Colonic mucosa (tissue), 4 donors: ENCODE data around the gene FGGY. TPM values are rescaled to one million over a fixed set of nuclear protein-coding genes. Genes with fewer than 3 reads are reported as not detected.

Source experiments
- DNase-seq: peaks from one replicate; pipeline ENCODE4 v3.0.0-alpha.2; 2020
- H3K27ac ChIP-seq: fragments of 200-600 bp; one replicate; pipeline ENCODE4 v1.8.0; 2021
- H3K27me3 ChIP-seq: fragments of 200-600 bp; one replicate; pipeline ENCODE4 v1.8.0; 2021
- H3K36me3 ChIP-seq: fragments of 200-600 bp; one replicate; pipeline ENCODE4 v1.8.0; 2021
- H3K4me1 ChIP-seq: fragments of 200-600 bp; one replicate; pipeline ENCODE4 v1.8.0; 2021; ENCODE audit warnings: mild to moderate bottlenecking
- H3K4me3 ChIP-seq: fragments of 200-600 bp; one replicate; pipeline ENCODE4 v1.8.0; 2021
- H3K9ac ChIP-seq, 2 donors: one replicate each; pipeline ENCODE4 v1.7.0; 2013; ENCODE audit warnings: control low read depth in 2 of 2, low read depth in 2 of 2, low read length in 2 of 2
- H3K9me3 ChIP-seq: fragments of 200-600 bp; one replicate; pipeline ENCODE4 v1.8.0; 2021
- intact Hi-C: fragments of 100-400 bp; cut with DNase I; formaldehyde crosslinking; loops from one replicate; pipeline ENCODE4 v1.14.1; 2022
- total RNA-seq, 2 donors: library from RNA; stranded (reverse); fragmentation: NEBNext Ultra II Directional in 1 of 2; extraction: Animal tissue kit (Norgen Biotek cat#: 25700) in 1 of 2; gene quantifications; one replicate each; pipeline ENCODE4 v1.2.1, GENCODE V29; 2021
- TF ChIP-seq, protein P1 (sequence below): fragments of 200-600 bp; IDR thresholded peaks from one replicate; pipeline ENCODE4 v1.8.0; 2022; ENCODE audit warnings: antibody characterized with exemption, mild to moderate bottlenecking
- donor health status: healthy.
- donor health status: DM: no; HTN: no; CAD: no.
- donor health status: DM: no; HTN: no; CAD: no.

Gene FGGY
- total RNA-seq, 2 donors from 2014 or later = 12.5 to 19.5 TPM

DNA sequence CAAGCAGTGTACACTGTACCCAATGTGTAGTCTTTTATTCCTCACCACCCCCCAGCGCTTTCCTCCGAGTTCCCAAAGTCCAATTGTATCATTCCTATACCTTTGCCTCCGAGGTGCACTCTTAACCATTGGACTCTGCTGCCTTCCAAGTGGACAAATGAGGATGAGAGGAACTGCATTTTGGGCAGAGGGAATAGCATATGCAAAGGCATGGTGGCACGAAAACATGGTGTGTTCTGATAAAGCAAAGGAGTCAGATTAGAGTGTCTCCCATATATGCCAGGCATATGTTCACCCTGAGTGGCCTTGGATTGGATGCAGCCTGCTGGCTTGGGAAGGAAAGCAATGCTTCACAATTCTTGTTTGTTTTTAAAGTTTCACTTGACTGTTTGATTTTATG is 25.5 kb downstream of the FGGY start:
- H3K27ac ChIP-seq = no peak overlapping the region
- H3K9ac ChIP-seq = no peak overlapping the region
- intact Hi-C loops = no loop called here
- H3K9me3 ChIP-seq = no peaks in the 10 kb centered on the region
- H3K4me1 ChIP-seq = no peaks in the 10 kb centered on the region
- H3K27me3 ChIP-seq = no peaks in the 10 kb centered on the region
- TF ChIP-seq, protein P1, sequence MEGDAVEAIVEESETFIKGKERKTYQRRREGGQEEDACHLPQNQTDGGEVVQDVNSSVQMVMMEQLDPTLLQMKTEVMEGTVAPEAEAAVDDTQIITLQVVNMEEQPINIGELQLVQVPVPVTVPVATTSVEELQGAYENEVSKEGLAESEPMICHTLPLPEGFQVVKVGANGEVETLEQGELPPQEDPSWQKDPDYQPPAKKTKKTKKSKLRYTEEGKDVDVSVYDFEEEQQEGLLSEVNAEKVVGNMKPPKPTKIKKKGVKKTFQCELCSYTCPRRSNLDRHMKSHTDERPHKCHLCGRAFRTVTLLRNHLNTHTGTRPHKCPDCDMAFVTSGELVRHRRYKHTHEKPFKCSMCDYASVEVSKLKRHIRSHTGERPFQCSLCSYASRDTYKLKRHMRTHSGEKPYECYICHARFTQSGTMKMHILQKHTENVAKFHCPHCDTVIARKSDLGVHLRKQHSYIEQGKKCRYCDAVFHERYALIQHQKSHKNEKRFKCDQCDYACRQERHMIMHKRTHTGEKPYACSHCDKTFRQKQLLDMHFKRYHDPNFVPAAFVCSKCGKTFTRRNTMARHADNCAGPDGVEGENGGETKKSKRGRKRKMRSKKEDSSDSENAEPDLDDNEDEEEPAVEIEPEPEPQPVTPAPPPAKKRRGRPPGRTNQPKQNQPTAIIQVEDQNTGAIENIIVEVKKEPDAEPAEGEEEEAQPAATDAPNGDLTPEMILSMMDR = no peak
- DNase-seq = no peak
- no peaks in the 10 kb centered on the region for H3K36me3 ChIP-seq
- no peak overlapping the region for H3K4me3 ChIP-seq

DNA sequence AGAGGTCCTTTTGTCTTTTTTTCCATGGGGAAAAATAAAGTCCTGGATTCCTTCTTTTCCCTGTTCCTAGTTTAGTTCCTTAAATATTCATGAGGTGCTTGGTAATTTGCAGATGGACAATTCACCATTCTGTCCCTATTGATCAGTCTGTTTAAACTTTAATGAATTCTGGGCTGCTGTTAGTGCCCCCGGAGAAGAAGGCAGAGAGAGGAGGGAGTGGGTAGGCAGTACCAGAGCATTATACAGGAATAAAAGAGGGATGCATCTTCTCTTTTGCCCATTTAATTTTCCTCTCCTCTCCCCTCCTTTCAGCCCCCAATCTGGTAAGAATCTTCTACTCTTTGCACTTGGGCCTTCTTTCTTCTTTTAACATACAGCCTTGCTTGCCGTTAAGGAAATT is 25.9 kb downstream of the FGGY start:
- Histone ChIP-seq H3K4me3 (no peak overlapping the region), H3K27me3 (no peaks in the 10 kb centered on the region), H3K4me1 (no peaks in the 10 kb centered on the region), H3K36me3 (no peaks in the 10 kb centered on the region), H3K9ac (no peak overlapping the region), H3K9me3 (no peaks in the 10 kb centered on the region), H3K27ac (no peak overlapping the region)
- no peak for DNase-seq
- TF ChIP-seq, protein P1 = no peak
- intact Hi-C loops = no loop called here

DNA sequence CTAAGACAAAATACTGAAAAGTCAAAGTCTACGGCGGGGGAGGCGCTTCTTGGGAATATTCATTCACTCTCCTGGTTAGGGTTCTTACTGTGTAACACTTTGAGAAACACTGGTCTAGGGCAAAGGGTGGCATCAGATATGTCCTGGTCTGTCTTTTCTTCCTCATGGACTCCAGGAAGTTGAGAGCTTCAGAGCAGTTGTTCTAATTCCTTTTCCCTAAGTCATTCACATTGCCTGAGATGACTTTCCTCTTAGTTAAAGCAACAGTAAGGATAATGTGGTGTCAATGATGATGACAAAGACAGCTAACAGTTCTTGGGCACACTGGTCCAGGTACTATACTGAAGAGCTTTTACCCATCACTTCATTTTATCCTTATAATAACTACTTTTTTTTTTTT is 27.0 kb downstream of the FGGY start:
- Histone ChIP-seq H3K4me3 (no peak overlapping the region), H3K9ac (no peak overlapping the region), H3K27ac (no peak overlapping the region), H3K4me1 (no peaks in the 10 kb centered on the region), H3K27me3 (no peaks in the 10 kb centered on the region), H3K36me3 (no peaks in the 10 kb centered on the region), H3K9me3 (no peaks in the 10 kb centered on the region)
- TF ChIP-seq, protein P1 = no peak
- DNase-seq = no peak
- intact Hi-C loops = no loop called here

DNA sequence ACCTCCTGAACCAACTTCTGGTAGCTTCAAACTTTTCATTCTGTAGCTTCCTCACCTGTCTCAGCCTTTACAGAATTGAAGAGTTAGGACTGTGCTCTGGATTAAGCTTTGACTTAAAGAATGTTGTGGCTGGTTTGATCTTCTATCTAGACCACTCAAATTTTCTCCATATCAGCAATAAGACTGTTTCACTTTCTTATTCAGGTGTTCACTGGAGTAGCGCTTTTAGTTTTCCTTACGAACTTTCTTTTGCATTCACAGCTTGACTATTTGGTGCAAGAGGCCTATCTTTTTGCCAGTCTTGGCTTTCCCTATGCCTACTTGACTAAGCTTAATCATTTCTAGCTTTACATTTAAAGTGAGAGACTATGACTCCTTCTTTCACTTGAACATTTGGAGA is 31.5 kb downstream of the FGGY start:
- intact Hi-C loops = no loop called here

DNA sequence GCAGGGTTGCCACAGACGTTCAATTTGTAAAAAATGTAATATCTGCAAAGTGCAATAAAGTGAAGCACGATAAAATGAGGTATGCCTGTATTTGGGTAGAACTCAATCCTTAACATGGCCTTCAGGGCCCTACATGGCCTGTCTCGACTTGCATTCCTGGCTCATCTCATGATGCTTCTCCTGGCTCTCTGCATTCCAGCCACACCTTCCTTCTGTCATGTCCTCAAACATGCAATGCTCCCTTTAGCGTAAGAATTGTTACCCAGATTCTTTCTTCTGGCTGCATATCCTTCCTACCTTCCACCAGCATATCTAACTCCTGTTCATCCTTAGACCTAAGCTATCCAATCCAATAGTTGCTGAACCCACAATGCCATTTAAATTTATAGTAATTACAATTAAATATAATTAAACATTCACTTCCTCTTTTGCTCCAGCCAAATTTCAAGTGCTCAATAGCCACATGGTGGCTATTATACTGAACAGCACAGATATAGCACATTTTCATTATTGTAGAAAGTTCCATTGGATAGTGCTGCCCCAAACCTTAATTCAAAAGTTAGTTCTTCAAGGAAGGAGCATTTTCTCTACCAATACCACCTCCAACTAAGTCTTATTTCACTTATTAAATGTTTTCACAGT is 32.6 kb downstream of the FGGY start:
- Histone ChIP-seq H3K27me3 (no peaks in the 10 kb centered on the region), H3K36me3 (no peaks in the 10 kb centered on the region), H3K4me3 (no peak overlapping the region), H3K9ac (no peak overlapping the region), H3K27ac (no peak overlapping the region), H3K4me1 (no peaks in the 10 kb centered on the region), H3K9me3 (no peaks in the 10 kb centered on the region)
- TF ChIP-seq, protein P1 = no peak
- intact Hi-C loops = no loop called here
- no peak for DNase-seq

More for the DNA sequence above, 31.5 kb downstream of the FGGY start:
- TF ChIP-seq, protein P1 = no peak
- no peak for DNase-seq
- H3K9me3 ChIP-seq = no peaks in the 10 kb centered on the region
- H3K4me1 ChIP-seq = no peaks in the 10 kb centered on the region
- no peak overlapping the region for H3K9ac ChIP-seq
- no peaks in the 10 kb centered on the region for H3K36me3 ChIP-seq
- H3K27me3 ChIP-seq = no peaks in the 10 kb centered on the region
- H3K27ac ChIP-seq = no peak overlapping the region
- no peak overlapping the region for H3K4me3 ChIP-seq
